ENCODE data around the gene NOXO1. TPM values are rescaled to one million over a fixed set of nuclear protein-coding genes. Genes with fewer than 3 reads are reported as not detected.

The NOXO1 gene
- total and polyA plus RNA-seq, 9 of the 15 experiments (the other 6 are each of a cell fraction or from before 2014, with no cell fraction given): not detected

GRCh38 chr16:1942810-1943726, 38.2 kb downstream of the NOXO1 start, which contains the start of gene MSRB1 (continued):
- peak; percentile 73; the same call in 1 of the 2 replicates for TF ChIP-seq PHF8 (IDR thresholded peaks at IDR 0.05; ENCODE audit: borderline replicate concordance, low read length)
- 0 out of 2 replicates have a peak, but pooled peaks have one; percentile 47 for TF ChIP-seq ZBED1 (IDR thresholded peaks at IDR 0.05)
- TF ChIP-seq MLLT1 (IDR thresholded peaks at IDR 0.05): peak in 1 of 2 experiments; percentile 18; a peak in 2 of 4 replicates
- no peak for TF ChIP-seq ZBTB33 (CRISPR knock-in tag; IDR thresholded peaks at IDR 0.05)
- no peak for TF ChIP-seq XRCC3 (IDR thresholded peaks at IDR 0.05)
- peak; percentile 37; the same call in 1 of the 2 replicates for TF ChIP-seq ZEB2 (IDR thresholded peaks at IDR 0.05)
- TF ChIP-seq CBX5 (IDR thresholded peaks at IDR 0.05; ENCODE audit: borderline replicate concordance, low read depth): no peak
- TF ChIP-seq TAF7 (tag; IDR thresholded peaks at IDR 0.05): peak; percentile 60; the same call in 1 of the 2 replicates
- peak in 1 of 3 experiments; percentile 27 for TF ChIP-seq YY1 (IDR thresholded peaks at IDR 0.05; ENCODE audit: borderline replicate concordance in 1 of 3, control insufficient read depth in 1 of 3, extremely low read depth in 1 of 3, insufficient read depth in 3 of 3, insufficient read length in 1 of 3, insufficient replicate concordance in 2 of 3, low read depth in 1 of 3, low read length in 2 of 3)
- 0 out of 2 replicates have a peak, but pooled peaks have one; percentile 23 for TF ChIP-seq NR4A1 (CRISPR knock-in tag; IDR thresholded peaks at IDR 0.05)
- no peak for TF ChIP-seq NR4A1 (tag; IDR thresholded peaks at IDR 0.05)
- peak; percentile 70; the same call in 1 of the 2 replicates for TF ChIP-seq CBX1 (IDR thresholded peaks at IDR 0.05; ENCODE audit: low read depth)
- no peak for TF ChIP-seq RBM25 (IDR thresholded peaks at IDR 0.05; ENCODE audit: low read depth, low read length, severe bottlenecking)
- peak; percentile 26 for TF ChIP-seq RB1 (IDR thresholded peaks at IDR 0.05; ENCODE audit: low read depth)
- TF ChIP-seq THAP12 (CRISPR knock-in tag; IDR thresholded peaks at IDR 0.05): 0 out of 2 replicates have a peak, but pooled peaks have one; percentile 41
- TF ChIP-seq NFIC (IDR thresholded peaks at IDR 0.05): peak; percentile 49; the same call in 1 of the 2 replicates
- no peak for TF ChIP-seq ZNF717 (CRISPR knock-in tag; IDR thresholded peaks at IDR 0.05)
- peak; percentile 75 for TF ChIP-seq GABPB1 (CRISPR knock-in tag; IDR thresholded peaks at IDR 0.05)
- TF ChIP-seq NRF1 (conservative IDR thresholded peaks at IDR 0.05 in 1 of 2, IDR thresholded peaks at IDR 0.05 in 1 of 2): peak; percentile 64 to 68

All from K562 (cell line).